ENCODE data around the gene PRKCB.
"Not testable (repeated sequence)": the region's sequence is repeated elsewhere in the genome, so short reads cannot be mapped to it uniquely, and the experiment has no call there.

The PRKCB gene

DNA sequence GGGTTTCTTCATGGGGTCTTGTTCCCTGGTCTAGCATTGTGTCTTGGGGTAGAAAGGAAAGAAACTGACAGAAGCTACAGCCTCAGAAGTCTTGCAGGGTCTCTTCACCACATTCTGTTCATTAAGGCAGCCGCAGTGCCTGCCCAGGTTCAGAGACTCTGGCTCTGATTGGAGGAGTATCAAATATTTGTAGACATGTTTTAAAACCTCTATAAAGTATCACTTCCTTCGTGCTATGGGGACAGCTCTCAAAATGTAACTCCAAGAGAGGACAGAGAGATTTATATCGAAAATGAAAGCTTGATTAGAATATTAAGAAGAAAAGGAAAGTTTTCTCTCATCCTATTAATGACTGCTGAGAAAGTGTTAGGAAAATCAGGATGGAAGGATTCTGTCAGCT is 313.3 kb downstream of the PRKCB start:
- TF ChIP-seq, protein P1, sequence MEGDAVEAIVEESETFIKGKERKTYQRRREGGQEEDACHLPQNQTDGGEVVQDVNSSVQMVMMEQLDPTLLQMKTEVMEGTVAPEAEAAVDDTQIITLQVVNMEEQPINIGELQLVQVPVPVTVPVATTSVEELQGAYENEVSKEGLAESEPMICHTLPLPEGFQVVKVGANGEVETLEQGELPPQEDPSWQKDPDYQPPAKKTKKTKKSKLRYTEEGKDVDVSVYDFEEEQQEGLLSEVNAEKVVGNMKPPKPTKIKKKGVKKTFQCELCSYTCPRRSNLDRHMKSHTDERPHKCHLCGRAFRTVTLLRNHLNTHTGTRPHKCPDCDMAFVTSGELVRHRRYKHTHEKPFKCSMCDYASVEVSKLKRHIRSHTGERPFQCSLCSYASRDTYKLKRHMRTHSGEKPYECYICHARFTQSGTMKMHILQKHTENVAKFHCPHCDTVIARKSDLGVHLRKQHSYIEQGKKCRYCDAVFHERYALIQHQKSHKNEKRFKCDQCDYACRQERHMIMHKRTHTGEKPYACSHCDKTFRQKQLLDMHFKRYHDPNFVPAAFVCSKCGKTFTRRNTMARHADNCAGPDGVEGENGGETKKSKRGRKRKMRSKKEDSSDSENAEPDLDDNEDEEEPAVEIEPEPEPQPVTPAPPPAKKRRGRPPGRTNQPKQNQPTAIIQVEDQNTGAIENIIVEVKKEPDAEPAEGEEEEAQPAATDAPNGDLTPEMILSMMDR (IDR thresholded peaks at IDR 0.05; ENCODE audit: low read length, missing control alignments), result no peak
- H3K4me3 ChIP-seq (replicated peaks; ENCODE audit: low read depth, low read length), result no peak overlapping the region
- no peak for DNase-seq (ENCODE audit: low read depth)

DNA sequence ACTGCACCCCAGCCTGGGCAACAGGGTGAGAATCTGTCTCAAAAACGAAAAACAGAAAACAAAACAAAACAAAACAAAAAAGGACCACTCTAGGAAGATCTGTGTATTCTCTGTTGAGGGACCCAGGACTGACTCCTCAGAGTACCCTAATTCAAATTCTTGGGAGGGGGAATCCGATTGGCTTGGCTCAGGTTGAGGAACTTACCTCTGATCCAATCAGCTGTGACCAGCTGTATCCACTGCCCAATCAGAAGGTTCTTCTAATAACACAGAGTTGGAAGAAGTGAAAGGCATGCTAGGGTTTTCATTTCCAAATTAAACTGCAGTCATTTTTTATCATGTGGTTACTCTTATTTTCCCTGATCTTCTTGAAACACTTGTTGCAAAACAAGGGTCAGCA is 314.5 kb downstream of the PRKCB start:
- no peak overlapping the region for H3K4me3 ChIP-seq (replicated peaks; ENCODE audit: low read depth, low read length)
- TF ChIP-seq, protein P1 (IDR thresholded peaks at IDR 0.05; ENCODE audit: low read length, missing control alignments), result no peak
- DNase-seq (ENCODE audit: low read depth), result no peak

DNA sequence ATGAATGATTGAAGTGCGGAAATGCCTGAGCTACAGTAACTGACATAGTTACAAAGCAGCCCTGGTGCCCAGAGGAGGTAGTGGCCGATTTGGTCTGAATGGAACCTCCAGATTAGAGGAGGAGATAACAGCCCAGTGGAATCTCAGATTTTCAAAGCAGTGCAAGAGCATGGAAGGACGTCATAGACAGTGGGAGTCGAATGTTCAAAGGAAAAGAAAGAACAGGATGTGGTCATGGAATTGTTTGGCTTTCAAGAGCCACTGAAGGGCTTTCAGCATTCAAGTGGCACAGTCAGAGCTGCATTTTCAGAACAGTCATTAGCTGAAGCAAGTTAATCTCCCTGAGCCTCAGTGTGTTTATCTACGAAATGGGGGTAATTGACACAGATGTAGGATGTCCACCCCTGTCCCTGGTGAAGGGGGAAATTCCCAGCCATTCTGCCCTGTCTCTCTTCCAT is 315.7 kb downstream of the PRKCB start:
- DNase-seq (ENCODE audit: low read depth), result no peak
- TF ChIP-seq, protein P1 (IDR thresholded peaks at IDR 0.05; ENCODE audit: low read length, missing control alignments), result no peak
- H3K4me3 ChIP-seq (replicated peaks; ENCODE audit: low read depth, low read length), result no peak overlapping the region

DNA sequence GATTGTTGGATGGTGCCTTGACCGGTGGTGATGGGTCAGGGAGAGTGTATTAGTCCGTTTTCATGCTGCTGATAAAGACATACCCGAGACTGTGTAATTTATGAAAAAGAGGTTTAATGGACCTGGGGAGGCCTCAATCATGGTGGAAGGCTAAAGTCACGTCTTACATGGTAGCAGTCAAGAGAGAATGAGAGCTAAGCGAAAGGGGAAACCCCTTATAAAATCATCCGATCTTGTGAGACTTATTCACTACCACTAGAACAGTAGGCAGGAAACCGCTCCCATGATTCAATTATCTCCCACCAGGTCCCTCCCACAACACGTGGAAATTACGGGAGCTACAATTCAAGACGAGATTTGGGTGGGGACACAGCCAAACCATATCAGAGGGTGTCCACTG is 316.3 kb downstream of the PRKCB start:
- not testable (repeated sequence) for DNase-seq (ENCODE audit: low read depth); H3K4me3 ChIP-seq (replicated peaks; ENCODE audit: low read depth, low read length)

DNA sequence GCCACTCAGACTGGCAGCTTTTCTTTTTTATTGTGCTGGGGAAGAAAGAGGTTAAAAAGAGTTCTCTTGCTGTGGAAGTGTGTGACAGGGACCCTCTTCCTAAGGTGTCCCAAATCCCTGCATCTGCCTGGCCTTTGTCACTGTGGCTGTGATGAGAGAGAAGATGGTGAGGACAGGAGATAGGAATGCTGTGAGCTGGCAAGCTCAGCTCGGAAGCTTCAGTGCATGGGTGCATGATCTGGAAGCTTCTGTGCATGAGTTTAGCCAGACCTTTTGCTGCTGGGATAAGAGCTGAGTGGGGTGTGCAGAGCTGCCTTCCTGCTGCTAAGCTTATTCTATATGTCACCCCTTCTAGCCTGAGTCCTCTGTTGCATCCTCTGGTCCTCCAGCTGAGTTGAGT is 317.0 kb downstream of the PRKCB start:
- DNase-seq (ENCODE audit: low read depth), result no peak
- no peak overlapping the region for H3K4me3 ChIP-seq (replicated peaks; ENCODE audit: low read depth, low read length)
- TF ChIP-seq, protein P1 (IDR thresholded peaks at IDR 0.05; ENCODE audit: low read length, missing control alignments), result no peak

DNA sequence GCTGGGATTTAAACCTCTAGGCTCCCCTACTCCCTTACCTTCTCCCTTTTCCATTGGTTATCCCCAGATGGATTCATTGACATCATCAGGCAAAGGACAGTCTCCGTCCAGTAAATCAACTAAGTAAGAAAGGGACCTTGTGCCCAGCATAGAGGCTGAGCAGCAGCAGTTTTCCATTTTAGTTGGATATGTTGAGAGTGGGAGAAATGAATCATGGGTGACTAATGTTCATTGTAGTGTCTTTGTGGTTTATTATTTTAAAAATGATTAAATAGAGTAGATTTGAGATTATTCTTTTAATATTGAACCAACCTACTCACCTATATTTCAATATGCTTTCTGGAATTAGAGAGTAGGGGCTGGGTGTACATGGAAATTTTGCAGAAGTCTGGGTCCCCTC is 321.0 kb downstream of the PRKCB start:
- H3K4me3 ChIP-seq (replicated peaks; ENCODE audit: low read depth, low read length), result no peak overlapping the region
- TF ChIP-seq, protein P1 (IDR thresholded peaks at IDR 0.05; ENCODE audit: low read length, missing control alignments), result no peak
- no peak for DNase-seq (ENCODE audit: low read depth)

DNA sequence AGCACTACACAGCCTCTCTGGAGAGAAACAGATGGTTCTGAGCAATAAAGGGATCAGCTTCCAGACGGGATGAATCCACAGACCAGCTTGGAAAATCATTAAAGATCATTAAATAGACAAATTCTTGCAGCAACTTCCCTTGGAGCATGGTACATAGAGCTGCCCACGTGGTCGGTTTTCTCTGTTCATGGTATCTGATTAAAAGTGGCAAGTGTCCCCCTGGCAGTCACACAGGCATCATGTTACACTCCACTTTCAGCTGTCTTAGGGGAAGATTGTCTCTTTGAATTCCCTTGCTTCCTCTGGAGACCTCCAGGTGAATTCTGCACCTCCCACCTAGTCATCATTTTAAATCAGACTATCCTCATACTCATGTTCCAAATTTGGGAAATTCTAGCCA is 328.2 kb downstream of the PRKCB start:
- TF ChIP-seq, protein P1 (IDR thresholded peaks at IDR 0.05; ENCODE audit: low read length, missing control alignments), result no peak
- no peak for DNase-seq (ENCODE audit: low read depth)
- H3K4me3 ChIP-seq (replicated peaks; ENCODE audit: low read depth, low read length), result no peak overlapping the region

Measured in fibroblast of pulmonary artery (primary cell).